GM10248 (cell line): ENCODE data around the gene PRND.
A peak's percentile ranks its signal among the peaks of the same experiment; 100 is the strongest.

Experiments
- CTCF ChIA-PET: fragments of 300-600 bp; sonication (Branson Sonifier 250); formaldehyde crosslinking; extraction: SDS; loops from one replicate; lab custom pipeline; 2021; ENCODE audit warnings: antibody characterized with exemption; lab: Yijun Ruan, JAX
- POLR2A ChIA-PET: fragments of 350-650 bp; sonication (Branson Sonifier 250); formaldehyde crosslinking; extraction: SDS; loops from one replicate; lab custom pipeline; 2020; ENCODE audit warnings: antibody characterized with exemption; lab: Yijun Ruan, JAX
- DNase-seq: peaks from one replicate; pipeline ENCODE4 v3.0.0; 2012; ENCODE audit errors: extremely low spot score
- CTCF ChIP-seq: IDR thresholded peaks from 2 replicates; pipeline ENCODE4 v1.5.1; 2012; ENCODE audit warnings: mild to moderate bottlenecking, low read depth; ENCODE audit errors: extremely low read depth, missing control alignments, control extremely low read depth

Gene PRND

GRCh38 chr20:4737857-4738627, 16.3 kb downstream of the PRND start:
- TF ChIP-seq CTCF = no peak
- CTCF ChIA-PET = interaction anchor here (1.1 to 3.5 kb wide), 5 partner anchors 7 to 363 kb away, joined by 3 to 17 read pairs (median 9); no protein-coding TSS in a partner anchor
- POLR2A ChIA-PET = no interaction called here
- no peak for DNase-seq

GRCh38 chr20:4740774-4741431, 19.2 kb downstream of the PRND start:
- ChIA-PET POLR2A (no interaction called here), CTCF (interaction anchor here (0.7 to 3.7 kb wide), 36 partner anchors 9 to 482 kb away, joined by 3 to 30 read pairs (median 4); partner anchors contain the start of gene CDS2)
- peak; percentile 59 for DNase-seq
- peak; percentile 81 for TF ChIP-seq CTCF

GRCh38 chr20:4748847-4749246, 27.1 kb downstream of the PRND start:
- no peak for DNase-seq
- POLR2A ChIA-PET = no interaction called here
- CTCF ChIA-PET = interaction anchor here (0.7 to 2.5 kb wide), 7 partner anchors 8 to 474 kb away, joined by 3 to 13 read pairs (median 3); no protein-coding TSS in a partner anchor
- no peak for TF ChIP-seq CTCF

- TF ChIP-seq CTCF = no peak
- POLR2A ChIA-PET = no interaction called here
- CTCF ChIA-PET = interaction anchor here (0.7 to 2.5 kb wide), 6 partner anchors 8 to 473 kb away, joined by 3 to 13 read pairs (median 3); no protein-coding TSS in a partner anchor
- DNase-seq = no peak
Observed at GRCh38 chr20:4749326-4749725, 27.6 kb downstream of the PRND start.

GRCh38 chr20:4750381-4750780, 28.7 kb downstream of the PRND start:
- POLR2A ChIA-PET = interaction anchor here (0.5 kb wide), 1 partner anchor 892 kb away, joined by 3 read pairs; no protein-coding TSS in a partner anchor
- no peak for TF ChIP-seq CTCF
- no peak for DNase-seq
- CTCF ChIA-PET = interaction anchor here (2.5 kb wide), 1 partner anchor 9 kb away, joined by 13 read pairs; no protein-coding TSS in a partner anchor
